ENCODE data around the gene MEN1.

MEN1 gene

DNA sequence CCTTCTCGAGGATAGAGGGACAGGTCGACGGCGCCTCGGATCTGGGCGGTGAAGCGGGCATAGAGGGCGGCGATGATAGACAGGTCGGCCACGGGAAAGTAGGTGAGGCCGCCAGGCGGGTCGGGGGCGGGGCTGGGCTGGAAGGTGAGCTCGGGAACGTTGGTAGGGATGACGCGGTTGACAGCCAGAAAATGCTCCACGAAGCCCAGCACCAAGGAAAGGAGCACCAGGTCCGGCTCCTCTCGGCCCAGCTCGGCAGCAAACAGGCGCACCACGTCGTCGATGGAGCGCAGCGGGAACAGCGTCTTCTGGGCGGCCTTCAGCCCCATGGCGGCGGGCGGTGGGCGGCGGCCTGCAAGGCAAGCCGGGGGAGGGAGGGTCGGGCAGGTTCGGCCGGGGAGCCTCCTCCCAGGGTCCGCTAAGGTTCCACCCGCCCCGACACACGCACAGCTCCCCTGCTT is 540 bp downstream of the MEN1 start (continued):
- TF ChIP-seq ARNTL (CRISPR knock-in tag; IDR thresholded peaks at IDR 0.05; ENCODE audit: borderline replicate concordance, low read depth) (no peak), OSR1 (CRISPR knock-in tag; IDR thresholded peaks at IDR 0.05) (no peak), ZNF70 (CRISPR knock-in tag; IDR thresholded peaks at IDR 0.05) (no peak), ZFP30 (CRISPR knock-in tag; IDR thresholded peaks at IDR 0.05) (no peak), CSDC2 (CRISPR knock-in tag; IDR thresholded peaks at IDR 0.05) (no peak)
- TF ChIP-seq, protein P1, sequence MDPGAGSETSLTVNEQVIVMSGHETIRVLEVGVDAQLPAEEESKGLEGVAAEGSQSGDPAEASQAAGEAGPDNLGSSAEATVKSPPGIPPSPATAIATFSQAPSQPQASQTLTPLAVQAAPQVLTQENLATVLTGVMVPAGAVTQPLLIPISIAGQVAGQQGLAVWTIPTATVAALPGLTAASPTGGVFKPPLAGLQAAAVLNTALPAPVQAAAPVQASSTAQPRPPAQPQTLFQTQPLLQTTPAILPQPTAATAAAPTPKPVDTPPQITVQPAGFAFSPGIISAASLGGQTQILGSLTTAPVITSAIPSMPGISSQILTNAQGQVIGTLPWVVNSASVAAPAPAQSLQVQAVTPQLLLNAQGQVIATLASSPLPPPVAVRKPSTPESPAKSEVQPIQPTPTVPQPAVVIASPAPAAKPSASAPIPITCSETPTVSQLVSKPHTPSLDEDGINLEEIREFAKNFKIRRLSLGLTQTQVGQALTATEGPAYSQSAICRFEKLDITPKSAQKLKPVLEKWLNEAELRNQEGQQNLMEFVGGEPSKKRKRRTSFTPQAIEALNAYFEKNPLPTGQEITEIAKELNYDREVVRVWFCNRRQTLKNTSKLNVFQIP (CRISPR knock-in tag; IDR thresholded peaks at IDR 0.05; ENCODE audit: borderline replicate concordance, low read depth): no peak
- TF ChIP-seq, protein P2, sequence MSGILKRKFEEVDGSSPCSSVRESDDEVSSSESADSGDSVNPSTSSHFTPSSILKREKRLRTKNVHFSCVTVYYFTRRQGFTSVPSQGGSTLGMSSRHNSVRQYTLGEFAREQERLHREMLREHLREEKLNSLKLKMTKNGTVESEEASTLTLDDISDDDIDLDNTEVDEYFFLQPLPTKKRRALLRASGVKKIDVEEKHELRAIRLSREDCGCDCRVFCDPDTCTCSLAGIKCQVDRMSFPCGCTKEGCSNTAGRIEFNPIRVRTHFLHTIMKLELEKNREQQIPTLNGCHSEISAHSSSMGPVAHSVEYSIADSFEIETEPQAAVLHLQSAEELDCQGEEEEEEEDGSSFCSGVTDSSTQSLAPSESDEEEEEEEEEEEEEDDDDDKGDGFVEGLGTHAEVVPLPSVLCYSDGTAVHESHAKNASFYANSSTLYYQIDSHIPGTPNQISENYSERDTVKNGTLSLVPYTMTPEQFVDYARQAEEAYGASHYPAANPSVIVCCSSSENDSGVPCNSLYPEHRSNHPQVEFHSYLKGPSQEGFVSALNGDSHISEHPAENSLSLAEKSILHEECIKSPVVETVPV (CRISPR knock-in tag; IDR thresholded peaks at IDR 0.05): no peak

DNA sequence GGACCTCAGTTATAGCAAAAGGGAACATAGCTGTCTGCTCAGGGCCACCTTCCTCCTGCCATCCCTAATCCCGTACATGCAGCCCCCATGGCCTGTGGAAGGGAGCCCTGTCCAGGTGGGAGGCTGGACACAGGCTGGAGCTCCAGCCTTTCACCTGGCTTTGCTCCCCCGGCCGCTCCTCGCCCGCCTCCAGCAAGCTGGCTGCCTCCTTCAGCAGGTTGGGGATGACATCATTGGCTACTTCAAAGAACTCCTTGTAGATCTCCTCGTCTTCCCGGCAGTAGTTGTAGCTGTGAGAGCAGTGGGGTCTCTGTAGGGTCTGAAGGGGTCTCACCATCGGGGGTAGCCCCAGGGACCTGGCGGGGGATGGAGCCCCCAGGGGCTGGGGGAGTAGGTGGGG is 4.9 kb downstream of the MEN1 start:
- TF ChIP-seq ZNF70 (CRISPR knock-in tag; IDR thresholded peaks at IDR 0.05): no peak
- no peak for TF ChIP-seq ARNTL (CRISPR knock-in tag; IDR thresholded peaks at IDR 0.05; ENCODE audit: borderline replicate concordance, low read depth)
- TF ChIP-seq CSDC2 (CRISPR knock-in tag; IDR thresholded peaks at IDR 0.05): no peak
- no peak for TF ChIP-seq ZFP3 (CRISPR knock-in tag; IDR thresholded peaks at IDR 0.05)
- TF ChIP-seq OSR1 (CRISPR knock-in tag; IDR thresholded peaks at IDR 0.05): no peak
- TF ChIP-seq BACH2 (CRISPR knock-in tag; IDR thresholded peaks at IDR 0.05; ENCODE audit: borderline replicate concordance): no peak
- TF ChIP-seq SNAI2 (CRISPR knock-in tag; IDR thresholded peaks at IDR 0.05): no peak
- TF ChIP-seq, protein P2 (CRISPR knock-in tag; IDR thresholded peaks at IDR 0.05): no peak
- ATAC-seq: no peak

DNA sequence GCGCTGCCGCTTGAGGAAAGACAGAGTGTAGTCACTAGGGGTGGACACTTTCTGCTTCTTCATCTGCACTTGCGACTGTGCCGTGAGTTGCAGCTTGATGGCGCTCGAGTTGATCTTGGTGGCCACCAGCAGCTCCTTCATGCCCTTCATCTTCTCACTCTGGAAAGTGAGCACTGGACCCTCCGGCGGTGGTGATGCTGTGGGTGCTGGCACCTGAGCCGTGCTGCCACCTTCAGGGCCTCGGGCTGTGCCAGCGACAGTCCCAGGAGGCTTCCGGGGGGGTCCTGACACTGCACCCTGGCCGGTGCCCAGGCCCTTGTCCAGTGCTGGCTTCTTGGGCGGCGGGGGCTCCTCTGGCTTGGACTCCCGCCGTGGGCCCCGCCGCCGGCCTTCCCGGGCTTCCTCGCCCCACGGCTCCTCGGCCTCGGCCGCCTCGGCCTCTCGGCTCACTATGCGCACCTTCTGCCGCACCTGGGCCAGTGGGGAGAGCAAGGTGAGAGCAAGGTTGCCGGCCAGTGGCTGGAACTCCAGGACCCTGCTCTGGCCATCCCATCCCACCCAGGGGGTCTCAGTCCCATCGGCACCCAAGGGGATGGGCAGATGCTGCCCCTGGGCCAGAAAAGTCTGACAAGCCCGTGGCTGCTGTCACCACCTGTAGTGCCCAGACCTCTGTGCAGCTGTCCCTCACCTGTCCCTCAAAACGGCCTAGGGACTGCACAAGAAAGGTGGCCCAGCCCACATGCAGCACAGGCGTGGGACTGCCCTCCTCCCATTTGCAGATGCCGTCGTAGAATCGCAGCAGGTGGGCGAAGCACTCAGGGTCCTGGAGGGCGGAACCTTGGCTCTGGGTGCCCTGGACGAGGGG is 5.8 kb downstream of the MEN1 start:
- no peak for ATAC-seq

DNA sequence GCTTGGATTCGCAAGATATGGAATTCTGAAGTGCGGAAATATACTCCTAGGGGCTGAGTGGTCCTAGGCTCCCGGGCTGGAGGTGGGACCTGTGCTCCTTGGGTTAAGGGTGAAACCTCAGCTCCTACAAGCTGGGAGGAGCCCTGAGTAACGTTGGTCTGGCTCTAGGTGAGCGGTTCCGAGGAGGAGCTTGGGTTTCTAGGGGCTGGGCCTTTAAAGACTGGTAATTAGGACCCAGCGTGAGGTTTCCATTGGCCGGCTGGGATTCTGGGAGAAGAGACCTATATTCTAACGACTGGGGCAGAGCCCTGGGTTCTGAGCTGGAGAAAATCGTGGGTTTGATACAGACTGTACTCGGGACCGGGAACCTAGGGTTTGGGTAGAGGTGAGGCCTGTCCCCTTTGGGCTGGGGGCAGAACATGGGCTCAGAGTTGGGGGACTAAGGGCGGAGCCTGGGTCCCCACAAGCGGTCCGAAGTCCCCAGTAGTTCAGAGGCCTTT is 6.5 kb downstream of the MEN1 start:
- peak; percentile 39 for ATAC-seq
- TF ChIP-seq, protein P2 (CRISPR knock-in tag; IDR thresholded peaks at IDR 0.05): no peak
- TF ChIP-seq ESRRG (CRISPR knock-in tag; IDR thresholded peaks at IDR 0.05): no peak
- TF ChIP-seq, protein P1 (CRISPR knock-in tag; IDR thresholded peaks at IDR 0.05; ENCODE audit: borderline replicate concordance, low read depth): no peak
- no peak for TF ChIP-seq ZC3H10 (CRISPR knock-in tag; IDR thresholded peaks at IDR 0.05)
- no peak for TF ChIP-seq ARNTL (CRISPR knock-in tag; IDR thresholded peaks at IDR 0.05; ENCODE audit: borderline replicate concordance, low read depth)
- no peak for TF ChIP-seq OSR1 (CRISPR knock-in tag; IDR thresholded peaks at IDR 0.05)
- TF ChIP-seq GLIS3 (CRISPR knock-in tag; IDR thresholded peaks at IDR 0.05): no peak
- no peak for TF ChIP-seq TOX (CRISPR knock-in tag; IDR thresholded peaks at IDR 0.05; ENCODE audit: borderline replicate concordance)
- TF ChIP-seq SNAI2 (CRISPR knock-in tag; IDR thresholded peaks at IDR 0.05): no peak
- TF ChIP-seq TCF4 (CRISPR knock-in tag; IDR thresholded peaks at IDR 0.05; ENCODE audit: borderline replicate concordance): no peak
- TF ChIP-seq ZNF565 (CRISPR knock-in tag; conservative IDR thresholded peaks at IDR 0.05; ENCODE audit: low read depth): no peak
- no peak for TF ChIP-seq ISL1 (CRISPR knock-in tag; IDR thresholded peaks at IDR 0.05)
- TF ChIP-seq, protein P3, sequence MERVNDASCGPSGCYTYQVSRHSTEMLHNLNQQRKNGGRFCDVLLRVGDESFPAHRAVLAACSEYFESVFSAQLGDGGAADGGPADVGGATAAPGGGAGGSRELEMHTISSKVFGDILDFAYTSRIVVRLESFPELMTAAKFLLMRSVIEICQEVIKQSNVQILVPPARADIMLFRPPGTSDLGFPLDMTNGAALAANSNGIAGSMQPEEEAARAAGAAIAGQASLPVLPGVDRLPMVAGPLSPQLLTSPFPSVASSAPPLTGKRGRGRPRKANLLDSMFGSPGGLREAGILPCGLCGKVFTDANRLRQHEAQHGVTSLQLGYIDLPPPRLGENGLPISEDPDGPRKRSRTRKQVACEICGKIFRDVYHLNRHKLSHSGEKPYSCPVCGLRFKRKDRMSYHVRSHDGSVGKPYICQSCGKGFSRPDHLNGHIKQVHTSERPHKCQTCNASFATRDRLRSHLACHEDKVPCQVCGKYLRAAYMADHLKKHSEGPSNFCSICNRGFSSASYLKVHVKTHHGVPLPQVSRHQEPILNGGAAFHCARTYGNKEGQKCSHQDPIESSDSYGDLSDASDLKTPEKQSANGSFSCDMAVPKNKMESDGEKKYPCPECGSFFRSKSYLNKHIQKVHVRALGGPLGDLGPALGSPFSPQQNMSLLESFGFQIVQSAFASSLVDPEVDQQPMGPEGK (CRISPR knock-in tag; IDR thresholded peaks at IDR 0.05; ENCODE audit: borderline replicate concordance): no peak
- no peak for TF ChIP-seq ZFP30 (CRISPR knock-in tag; IDR thresholded peaks at IDR 0.05)
- TF ChIP-seq, protein P4, sequence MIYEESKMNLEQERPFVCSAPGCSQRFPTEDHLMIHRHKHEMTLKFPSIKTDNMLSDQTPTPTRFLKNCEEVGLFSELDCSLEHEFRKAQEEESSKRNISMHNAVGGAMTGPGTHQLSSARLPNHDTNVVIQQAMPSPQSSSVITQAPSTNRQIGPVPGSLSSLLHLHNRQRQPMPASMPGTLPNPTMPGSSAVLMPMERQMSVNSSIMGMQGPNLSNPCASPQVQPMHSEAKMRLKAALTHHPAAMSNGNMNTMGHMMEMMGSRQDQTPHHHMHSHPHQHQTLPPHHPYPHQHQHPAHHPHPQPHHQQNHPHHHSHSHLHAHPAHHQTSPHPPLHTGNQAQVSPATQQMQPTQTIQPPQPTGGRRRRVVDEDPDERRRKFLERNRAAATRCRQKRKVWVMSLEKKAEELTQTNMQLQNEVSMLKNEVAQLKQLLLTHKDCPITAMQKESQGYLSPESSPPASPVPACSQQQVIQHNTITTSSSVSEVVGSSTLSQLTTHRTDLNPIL (CRISPR knock-in tag; IDR thresholded peaks at IDR 0.05; ENCODE audit: low read depth): no peak
- TF ChIP-seq RARB (CRISPR knock-in tag; IDR thresholded peaks at IDR 0.05): no peak
- TF ChIP-seq CSDC2 (CRISPR knock-in tag; IDR thresholded peaks at IDR 0.05): no peak
- no peak for TF ChIP-seq ZNF70 (CRISPR knock-in tag; IDR thresholded peaks at IDR 0.05)
- TF ChIP-seq BACH2 (CRISPR knock-in tag; IDR thresholded peaks at IDR 0.05; ENCODE audit: borderline replicate concordance): no peak

More for the DNA sequence above, 5.8 kb downstream of the MEN1 start:
- TF ChIP-seq OSR1 (CRISPR knock-in tag; IDR thresholded peaks at IDR 0.05) (no peak), ESRRG (CRISPR knock-in tag; IDR thresholded peaks at IDR 0.05) (no peak)
